HG03095 (cell line): ENCODE data around the gene PIK3R6.
"Not testable (repeated sequence)": the region's sequence is repeated elsewhere in the genome, so short reads cannot be mapped to it uniquely, and the experiment has no call there.

ENCODE experiments used
- ATAC-seq: cut with Tn5 transposase; IDR thresholded peaks from one replicate; pipeline ENCODE4 v1.9.1; 2021; ENCODE audit warnings: moderate library complexity; ENCODE audit not compliant: unreplicated experiment

Gene PIK3R6

DNA sequence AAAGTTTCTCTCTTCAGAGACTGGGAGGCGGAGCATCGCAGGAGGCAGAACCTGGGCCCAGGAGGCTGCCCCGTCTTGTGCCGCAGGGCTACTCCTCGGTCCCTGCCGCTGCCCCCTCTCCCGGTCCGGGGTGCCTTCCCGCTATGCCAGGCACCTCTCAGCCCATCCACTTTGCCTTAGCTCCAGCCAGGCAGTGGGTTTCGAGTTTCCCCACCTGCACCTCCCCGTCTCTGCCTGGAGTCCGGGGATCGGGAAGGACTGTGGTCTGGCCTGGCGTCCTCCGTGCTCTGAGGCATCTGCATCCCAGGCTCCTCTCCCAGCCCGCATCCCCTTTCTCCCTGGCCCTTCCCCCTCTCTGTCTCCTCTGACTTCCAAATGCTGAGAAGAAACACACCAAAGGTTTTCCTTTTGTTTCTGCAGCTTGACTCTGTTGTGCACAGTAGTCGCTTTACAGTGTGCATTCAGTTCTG is 26.8 kb upstream of the PIK3R6 start:
- no peak for ATAC-seq

DNA sequence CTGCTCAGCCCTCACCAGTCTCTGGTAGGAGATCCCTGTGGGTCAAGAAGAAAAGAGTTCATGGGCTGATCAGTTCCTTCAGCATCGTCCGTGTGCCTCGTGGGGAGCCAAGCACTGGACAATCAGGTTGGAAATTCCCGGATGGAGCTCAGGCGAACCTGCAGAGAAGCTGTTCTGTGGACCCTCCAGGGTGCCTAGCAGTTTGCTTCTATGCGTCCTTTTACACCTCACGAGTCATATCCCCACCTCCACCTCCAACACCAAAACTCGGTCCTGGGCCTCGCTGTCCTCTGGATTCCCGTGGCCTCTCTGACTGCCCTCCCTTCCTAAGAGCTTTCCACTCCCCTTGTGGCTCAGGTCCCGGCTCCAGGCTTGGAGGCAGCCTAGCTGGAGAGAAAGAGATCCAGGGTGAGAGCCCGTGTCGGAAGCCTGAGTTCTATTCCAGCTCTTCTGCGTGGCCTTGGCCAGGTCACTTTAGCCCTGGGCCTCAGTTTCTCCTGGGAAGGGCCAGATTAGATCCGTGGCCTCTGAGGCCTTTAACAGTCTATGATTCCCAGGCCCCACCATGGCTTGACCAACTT is 26.2 kb upstream of the PIK3R6 start:
- ATAC-seq, result no peak

- no peak for ATAC-seq
Observed at GRCh38 chr17:8893059-8893458, 25.6 kb upstream of the PIK3R6 start.

- no peak for ATAC-seq
Observed at GRCh38 chr17:8892338-8892690, 24.8 kb upstream of the PIK3R6 start.

GRCh38 chr17:8890671-8891070 is 23.2 kb upstream of the PIK3R6 start:
- no peak for ATAC-seq

DNA sequence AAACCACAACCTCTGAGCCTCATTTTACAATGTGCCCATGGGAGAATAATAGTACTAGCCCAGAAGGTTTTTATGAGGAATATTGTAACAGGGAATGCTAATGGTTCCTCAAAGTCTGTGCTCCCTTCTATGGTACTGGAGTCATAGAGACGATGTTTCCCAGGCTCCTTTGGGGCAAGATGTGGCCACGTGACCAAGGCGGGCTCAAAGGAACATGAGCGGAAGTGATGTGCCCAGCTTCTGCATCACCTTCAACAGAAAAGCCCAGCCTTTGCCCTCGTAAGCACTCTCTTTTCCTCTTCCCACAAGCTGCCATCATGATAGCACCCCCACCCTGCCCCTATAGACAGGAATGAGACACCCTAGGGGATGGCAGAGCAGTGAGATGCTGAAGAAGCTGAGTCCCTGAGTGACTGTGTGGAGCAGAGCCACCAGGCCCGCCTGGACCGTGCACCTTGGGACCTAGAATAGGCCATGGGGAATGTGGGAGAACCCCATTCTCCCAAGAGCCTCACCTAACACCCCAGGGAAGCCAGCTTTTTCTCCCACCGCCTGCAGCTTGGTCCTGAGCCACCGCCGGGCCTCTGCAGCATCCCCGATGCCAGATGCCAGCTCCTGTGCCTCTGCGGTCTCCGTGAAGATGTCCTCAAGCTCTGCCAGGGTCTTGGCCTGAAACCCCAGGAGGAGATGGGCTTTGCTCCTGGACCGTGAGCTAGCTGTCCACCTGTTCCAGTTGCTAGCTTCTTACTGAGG is 22.2 kb upstream of the PIK3R6 start:
- no peak for ATAC-seq

GRCh38 chr17:8888704-8889302 is 21.3 kb upstream of the PIK3R6 start:
- no peak for ATAC-seq

DNA sequence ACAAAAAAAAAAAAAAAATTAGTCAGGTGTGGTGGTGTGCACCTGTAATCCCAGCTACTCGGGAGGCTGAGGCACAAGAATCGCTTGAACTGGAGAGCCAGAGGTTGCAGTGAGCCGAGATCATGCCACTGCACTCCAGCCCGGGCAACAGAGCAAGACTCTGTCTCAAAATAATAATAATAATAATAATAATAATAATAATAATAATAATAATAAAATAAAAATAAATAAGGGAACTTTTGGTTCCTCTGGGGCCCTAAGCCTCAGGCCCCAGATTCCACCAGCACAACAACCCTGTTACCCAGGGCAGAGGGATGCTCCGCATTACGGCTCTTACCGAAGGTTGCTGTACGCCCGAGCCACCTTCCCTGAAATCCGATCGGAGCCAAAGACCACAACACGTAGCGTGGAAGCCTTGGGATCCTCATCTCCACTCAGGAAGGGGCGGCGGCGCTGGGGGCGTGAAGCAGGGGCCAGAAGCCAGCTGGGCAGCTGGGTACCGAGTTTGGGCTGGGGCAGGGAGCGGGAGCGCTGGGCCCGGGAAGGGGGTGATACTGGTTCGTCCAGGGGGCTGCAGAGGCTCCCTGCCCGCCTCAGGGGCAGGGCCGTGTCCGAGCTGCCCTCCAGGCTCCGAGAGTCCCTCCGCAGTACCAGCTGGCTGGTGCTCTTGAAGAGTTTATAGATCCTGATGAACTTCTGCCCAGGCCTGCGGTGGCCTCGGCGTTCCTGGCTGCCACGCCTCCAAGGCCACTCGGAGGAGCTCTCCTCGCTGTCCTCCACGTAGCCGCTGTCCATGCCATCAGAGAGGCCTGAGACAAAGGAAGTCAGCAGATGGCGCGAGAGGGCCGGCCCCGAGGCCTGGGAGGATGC is 20.6 kb upstream of the PIK3R6 start:
- no peak for ATAC-seq

DNA sequence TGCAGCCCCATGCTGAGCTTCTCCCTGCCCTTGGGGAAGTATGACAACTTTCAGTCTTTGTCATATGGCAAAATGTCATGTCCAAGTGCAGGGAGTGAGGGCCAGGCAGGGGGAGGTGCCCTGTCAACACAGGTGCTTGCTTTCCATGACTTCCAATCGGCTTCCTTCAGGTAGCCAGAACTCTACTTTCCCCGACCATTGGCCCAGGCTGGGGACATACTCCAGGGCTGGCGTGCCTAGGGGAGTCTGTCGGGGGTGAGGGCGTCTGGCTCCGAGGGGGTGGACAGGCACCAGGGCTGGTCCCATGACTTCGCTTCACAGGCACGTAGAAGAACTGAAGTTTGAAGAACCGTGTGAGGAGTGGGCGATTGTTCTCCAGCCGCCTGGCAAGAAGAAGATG is 19.8 kb upstream of the PIK3R6 start:
- ATAC-seq, result no peak

- ATAC-seq, result no peak
Observed at GRCh38 chr17:8885967-8886684, 18.7 kb upstream of the PIK3R6 start.

DNA sequence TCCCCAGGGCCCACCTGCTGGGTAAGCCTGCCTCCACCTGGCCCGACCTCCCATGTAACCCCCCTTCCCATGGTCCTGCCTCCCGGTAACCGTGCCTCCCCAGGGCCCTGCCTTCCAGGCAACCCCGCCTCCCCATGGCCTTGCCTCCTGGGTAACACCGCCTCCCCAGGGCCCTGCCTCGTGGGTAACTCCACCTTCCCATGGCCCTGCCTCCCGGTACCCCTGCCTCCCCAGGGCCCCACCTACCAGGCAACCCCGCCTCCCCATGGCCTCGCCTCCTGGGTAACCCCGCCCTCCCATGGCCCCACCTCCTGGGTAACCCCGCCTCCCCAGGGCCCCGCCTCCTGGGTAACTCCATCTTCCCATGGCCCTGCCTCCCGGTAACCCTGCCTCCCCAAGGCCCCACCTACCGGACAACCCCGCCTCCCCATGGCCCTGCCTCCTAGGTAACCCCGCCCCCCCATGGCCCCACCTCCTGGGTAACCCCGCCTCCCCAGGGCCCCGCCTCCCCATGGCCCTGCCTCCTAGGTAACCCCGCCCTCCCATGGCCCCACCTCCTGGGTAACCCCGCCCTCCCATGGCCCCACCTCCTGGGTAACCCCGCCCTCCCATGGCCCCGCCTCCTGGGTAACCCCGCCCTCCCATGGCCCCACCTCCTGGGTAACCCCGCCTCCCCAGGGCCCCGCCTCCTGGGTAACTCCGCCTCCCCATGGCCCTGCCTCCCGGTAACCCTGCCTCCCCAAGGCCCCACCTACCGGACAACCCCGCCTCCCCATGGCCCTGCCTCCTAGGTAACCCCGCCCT is 17.9 kb upstream of the PIK3R6 start:
- not testable (repeated sequence) for ATAC-seq

GRCh38 chr17:8884336-8884990 is 17.0 kb upstream of the PIK3R6 start:
- no peak for ATAC-seq

DNA sequence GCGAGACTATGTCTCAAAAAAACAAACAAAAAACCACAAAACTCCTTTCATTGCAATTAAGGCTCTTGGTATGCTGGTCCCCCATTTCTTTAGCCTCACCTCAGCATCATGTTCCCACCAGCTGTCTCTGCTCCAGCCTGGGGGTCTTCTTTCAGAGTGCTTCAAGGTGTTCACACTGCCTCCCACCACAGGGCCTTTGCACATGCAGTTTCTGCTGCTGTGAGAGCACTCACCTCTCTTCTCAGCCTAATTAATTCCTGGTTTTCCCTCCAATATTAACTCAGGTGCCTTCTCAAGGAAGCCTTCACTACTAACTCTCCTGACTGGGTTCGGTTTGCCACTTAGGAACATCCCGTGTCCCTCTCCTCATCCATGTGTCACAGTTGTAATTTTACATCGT is 15.9 kb upstream of the PIK3R6 start:
- ATAC-seq, result no peak

- no peak for ATAC-seq
Observed at GRCh38 chr17:8881606-8882005, 14.1 kb upstream of the PIK3R6 start.

DNA sequence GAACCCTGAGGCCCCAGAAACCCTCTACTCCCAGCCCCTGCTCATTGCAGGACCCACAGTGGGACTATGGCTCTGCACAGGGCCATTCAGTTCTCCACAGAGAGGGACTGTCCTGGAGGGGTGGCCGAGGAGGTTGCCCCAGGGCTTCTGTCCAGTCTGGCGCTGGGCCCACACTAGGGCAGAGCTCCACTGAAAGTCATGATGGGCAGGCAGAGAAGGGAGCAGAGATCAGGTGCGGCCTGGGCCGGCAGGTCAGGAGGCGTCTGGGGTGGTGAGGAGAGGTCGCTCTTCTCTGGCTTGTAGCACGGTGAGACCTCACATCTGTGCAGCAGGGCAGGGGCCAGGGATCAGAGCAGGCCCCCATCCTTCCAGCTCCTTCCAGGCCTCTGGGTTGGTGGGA is 13.0 kb upstream of the PIK3R6 start:
- ATAC-seq, result no peak

- no peak for ATAC-seq
Observed at GRCh38 chr17:8879410-8879809, 11.9 kb upstream of the PIK3R6 start.

GRCh38 chr17:8877984-8878383 is 10.5 kb upstream of the PIK3R6 start:
- ATAC-seq, result no peak

DNA sequence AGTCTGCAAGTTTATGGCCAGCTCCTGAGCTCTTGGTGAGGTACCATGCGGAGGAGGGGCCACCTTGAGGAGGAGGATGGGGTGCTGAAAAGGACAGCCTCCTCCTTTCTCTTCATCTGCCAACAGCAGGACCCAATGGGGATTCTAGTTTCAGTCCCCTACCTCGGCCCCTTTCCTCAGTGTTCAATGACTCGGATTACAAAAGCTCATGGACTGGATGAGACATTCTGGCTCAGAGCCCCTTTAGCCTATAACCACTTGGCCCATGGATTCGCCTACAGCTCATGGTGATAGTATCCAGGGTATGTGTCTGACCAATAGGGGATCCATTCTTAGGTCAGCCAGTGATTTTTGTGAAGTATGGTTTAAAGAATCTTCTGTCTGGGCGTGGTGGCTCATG is 8.5 kb upstream of the PIK3R6 start:
- no peak for ATAC-seq

- ATAC-seq, result no peak
Observed at GRCh38 chr17:8875436-8875835, 8.0 kb upstream of the PIK3R6 start.
